ENCODE results near the gene HAUS3. TPM values are rescaled to one million over a fixed set of nuclear protein-coding genes. Genes with fewer than 3 reads are reported as not detected.

HAUS3 gene
- total and polyA plus RNA-seq, 2 of the 8 experiments (the other 6 are each of a cell fraction or from before 2014, with no cell fraction given): 3.2 to 14.8 TPM

GRCh38 chr4:2245057-2245786 lies 3.3 kb upstream of the HAUS3 start (continued):
- TF ChIP-seq CTBP2 (IDR thresholded peaks at IDR 0.05; ENCODE audit: borderline replicate concordance, insufficient read depth, insufficient read length, low read length) (no peak), BACH1 (IDR thresholded peaks at IDR 0.05; ENCODE audit: low read length) (no peak), SRF (IDR thresholded peaks at IDR 0.05; ENCODE audit: low read depth, low read length) (no peak), TBP (IDR thresholded peaks at IDR 0.05; ENCODE audit: low read depth, low read length) (no peak), SIX5 (IDR thresholded peaks at IDR 0.05; ENCODE audit: low read depth, low read length) (no peak)
